ENCODE data around the gene FBXW12.

The FBXW12 gene

GRCh38 chr3:48409291-48410201 is 37.5 kb downstream of the FBXW12 start:
- no peak for DNase-seq

DNA sequence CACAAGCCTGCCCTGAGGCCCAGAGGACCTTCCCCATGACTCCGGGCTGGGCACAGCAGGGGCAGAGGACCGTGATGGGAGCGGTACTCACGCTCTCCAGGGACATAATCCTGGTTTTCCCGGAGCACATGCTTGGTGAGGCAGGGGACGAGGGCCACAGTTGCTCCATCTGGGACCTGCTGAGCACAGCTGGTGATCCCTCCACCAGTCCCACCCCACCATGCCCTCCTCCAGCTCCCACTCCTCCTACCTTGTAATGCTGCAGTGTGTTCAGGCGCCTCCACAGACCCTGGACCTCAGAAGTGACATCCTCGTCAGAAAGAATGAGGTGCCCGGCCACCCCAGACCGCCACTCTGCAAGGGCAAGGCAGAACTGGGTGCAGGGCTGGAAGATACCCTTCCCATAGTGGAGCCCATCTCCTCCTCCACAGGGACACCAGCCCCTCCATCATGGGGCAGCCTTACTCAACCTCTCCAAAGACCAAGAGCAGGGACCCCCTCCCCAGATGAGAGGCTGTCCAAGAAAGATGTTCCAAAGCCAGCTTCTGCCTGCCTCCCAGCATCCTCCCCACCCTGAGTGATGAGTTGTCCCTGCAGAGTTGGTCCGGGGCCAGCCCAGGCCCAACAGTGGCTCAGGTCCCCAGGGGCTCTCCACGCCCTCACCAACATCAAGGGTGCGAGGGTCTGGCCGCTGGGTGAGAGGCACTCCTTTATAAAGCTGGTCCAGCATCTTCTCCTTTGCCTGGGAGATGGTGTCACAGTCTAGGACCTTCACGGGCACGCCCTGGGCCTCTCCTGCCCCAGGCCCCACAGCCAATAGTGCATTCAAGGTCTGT is 38.4 kb downstream of the FBXW12 start:
- no peak for DNase-seq

GRCh38 chr3:48411041-48411588 is 39.1 kb downstream of the FBXW12 start:
- DNase-seq = no peak

DNA sequence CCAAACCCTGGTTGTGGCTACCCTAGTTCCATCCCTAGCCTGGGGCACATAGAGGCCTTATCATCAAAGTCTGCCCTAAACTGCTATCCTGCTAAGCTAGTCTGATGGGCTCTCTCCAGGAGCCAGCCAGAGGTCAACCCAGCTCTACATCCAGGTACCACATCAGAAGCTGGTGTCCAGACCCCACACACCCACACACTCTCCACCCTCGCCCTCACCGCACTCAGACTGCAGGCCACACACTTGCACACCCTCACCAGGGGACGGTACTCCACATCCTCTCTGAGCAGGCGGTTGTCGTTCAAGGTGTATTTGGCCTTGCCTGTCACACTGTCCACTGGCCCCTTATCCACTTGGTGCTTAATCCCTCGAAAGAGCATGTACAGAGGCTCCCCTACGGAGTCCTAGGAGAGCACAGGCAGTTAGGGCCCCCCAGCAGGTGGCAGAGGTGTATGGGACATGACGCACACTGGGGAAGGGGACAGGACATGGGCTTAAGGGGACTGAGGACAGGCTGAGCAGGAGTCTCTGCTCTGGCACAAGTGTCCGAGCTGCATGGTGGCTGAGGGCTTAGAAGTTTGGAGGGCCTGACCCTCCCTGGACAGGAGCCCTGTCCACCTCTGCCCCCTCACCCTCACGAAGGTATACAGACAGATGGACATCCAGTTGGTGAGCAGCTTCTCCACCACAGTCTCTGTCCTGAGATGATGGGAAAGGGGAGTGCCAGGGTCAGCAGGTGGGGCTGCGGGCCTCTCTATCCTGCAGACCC is 39.8 kb downstream of the FBXW12 start:
- DNase-seq = no peak

DNA sequence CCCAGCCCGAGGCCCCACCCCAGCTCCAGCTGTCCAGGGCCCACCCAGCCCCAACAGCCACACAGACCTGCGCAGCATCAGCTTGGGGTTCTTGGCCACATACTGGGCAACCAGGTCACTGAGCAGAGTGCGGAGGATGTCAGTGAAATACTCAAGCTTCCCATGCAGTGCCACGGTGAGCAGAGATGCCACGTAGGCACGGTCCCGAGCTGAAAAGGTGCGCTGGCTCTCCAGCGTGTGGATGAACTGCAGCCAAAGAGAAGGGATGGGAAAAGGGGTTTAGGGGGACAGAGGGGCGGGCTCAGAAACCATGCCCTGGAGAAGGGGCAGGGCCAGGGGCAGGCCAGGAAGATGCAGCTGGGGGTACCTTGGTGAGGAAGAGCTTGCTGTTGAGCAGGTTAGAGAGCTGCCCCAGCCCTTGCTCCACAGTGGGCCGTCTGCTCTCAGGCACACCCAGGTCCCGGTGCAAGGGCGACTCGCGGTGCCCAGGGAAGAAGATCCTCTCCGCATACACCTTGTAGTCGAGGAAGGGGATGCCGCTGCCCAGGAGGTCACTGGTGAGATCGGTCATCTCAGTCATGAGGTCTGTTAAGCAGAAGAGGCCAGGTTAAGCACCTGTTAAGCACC is 40.5 kb downstream of the FBXW12 start:
- DNase-seq = no peak

GRCh38 chr3:48413086-48413485 is 41.1 kb downstream of the FBXW12 start:
- DNase-seq = no peak

DNA sequence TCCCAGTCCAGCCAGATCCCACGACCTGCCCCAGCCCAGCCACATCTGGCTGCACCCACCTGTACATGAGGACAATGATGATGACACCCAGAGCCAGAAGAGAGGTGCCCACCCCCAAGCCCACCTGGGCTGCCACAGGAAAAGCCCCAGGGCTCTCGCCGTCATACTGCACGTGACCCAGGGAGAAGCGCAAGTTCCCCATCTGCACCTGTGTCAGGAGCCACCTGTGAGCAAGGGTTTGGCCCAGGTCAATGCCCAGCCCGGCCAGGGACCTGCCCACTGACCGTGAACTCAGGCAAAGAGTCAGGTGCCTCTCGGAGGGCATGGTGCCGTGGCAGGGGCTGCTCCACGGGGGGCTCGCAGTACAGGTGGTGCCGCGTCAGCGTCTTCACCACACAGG is 41.6 kb downstream of the FBXW12 start:
- DNase-seq = no peak

DNA sequence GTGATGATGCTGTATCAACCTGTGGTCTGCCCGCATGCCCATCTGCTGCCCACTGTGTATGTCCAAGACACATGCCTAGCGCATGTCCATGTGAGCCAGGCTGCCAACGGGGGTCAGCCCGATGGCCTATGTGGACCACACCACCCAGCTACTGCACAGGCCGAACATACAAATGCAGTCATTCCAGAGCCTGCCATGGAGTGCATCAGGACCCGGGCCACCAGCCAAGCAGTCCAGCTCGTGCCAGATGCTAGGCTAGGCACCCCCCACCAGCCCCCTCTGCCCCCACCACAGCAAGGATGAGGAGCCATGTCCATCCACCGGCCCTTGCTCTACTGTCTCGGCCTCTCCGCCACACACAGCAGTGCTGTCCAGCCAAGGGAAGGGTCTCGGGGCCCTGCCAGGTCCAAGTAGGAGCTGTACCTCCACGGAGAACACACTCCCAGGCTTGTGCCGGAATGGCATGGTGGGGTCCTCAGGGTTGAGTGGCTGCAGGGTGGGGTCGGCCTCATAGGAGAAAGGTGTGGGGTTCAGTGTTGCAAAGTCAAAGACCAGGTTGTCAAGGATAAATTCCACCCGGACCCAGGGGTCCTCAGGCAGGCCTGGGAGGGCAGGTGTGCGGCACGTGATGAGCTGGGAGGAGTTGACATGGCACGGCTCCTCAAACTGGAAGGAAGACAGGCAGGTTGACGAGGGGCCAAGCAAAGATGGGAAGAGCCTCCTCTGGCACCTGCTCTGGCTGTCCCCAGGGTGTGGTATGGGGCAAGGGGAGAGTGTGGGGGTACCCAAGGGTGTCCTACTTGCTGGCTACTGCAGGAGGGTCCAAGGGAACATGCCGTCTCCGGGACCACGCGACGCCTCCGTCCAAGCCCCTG is 42.6 kb downstream of the FBXW12 start:
- no peak for DNase-seq

DNA sequence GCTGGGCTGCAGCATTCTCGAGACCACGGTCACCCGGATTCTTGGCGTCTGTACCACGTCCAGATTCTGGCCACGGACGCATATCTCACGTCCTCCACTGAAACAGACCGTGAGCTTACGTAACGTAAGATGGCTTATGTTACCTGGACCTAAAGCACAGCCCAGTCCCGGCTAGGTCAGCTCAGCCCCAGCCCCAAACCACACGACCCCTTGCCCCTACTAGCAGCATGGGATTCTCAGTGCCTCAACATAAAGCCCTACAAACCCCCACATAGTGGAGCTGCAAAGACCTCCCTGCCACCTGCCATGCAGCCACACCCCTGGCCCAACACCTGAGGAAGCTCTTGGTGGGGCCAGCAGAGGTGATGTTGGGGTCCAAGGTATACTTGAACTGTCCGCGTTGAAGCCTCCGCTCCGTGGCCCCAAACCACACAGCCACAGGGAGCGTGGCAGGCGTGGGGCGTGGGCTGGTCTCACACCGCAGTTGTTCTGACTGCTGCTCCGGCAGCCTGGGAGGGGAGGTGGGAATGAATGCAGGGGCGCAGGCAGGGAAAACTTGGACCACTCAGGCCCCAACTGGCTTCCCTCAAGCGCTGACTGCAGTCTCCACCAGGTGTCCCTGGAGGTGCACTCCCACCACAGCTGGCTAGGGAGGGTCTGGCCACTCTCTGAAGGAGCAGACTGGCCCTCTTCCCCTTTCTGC is 43.4 kb downstream of the FBXW12 start:
- DNase-seq = no peak

DNA sequence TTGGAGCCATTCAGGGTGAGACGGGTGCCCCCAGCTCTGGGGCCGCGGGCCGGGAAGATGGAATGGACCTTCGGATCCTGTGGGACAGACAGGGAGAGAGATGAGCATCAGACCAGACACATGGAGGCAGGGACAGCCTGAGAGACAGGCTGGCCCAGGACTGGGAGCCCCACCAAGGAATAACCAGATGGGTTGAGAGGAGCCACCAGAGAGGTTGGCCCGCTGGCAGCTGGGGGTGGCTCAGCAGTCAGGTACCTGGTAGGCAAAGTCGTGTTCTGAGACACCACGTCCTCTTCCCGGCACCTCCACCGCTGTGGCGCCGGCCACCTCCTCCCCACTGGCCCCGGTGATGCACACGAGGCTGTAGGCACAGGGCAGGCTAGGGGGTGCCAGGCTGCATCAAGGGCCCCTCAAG is 44.1 kb downstream of the FBXW12 start:
- DNase-seq = no peak

- no peak for DNase-seq
Observed at GRCh38 chr3:48416546-48416945, 44.5 kb downstream of the FBXW12 start.

GRCh38 chr3:48417529-48418108 is 45.6 kb downstream of the FBXW12 start:
- DNase-seq = no peak

GRCh38 chr3:48418140-48418539 is 46.1 kb downstream of the FBXW12 start:
- DNase-seq = no peak

DNA sequence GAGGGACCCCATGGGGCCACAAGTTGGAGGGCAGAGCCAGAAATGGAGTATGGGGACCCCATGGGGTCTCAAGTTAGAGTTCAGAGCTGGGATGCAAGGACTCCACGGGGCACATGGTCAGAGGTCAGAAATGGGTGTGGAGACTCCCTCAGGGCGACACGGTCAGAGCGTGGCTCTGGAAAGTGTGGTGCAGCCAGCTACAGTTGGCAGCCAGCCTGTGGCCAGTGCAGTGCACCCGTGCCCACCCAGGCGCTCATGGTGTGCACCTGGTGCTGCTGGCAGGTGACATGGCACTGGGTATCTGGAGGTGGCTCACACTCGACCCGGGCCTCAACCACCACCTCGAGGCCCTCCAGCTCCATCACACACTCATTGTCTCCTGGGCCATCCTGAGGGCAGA is 46.6 kb downstream of the FBXW12 start:
- DNase-seq = no peak

- no peak for DNase-seq
Observed at GRCh38 chr3:48419149-48419548, 47.1 kb downstream of the FBXW12 start.

DNA sequence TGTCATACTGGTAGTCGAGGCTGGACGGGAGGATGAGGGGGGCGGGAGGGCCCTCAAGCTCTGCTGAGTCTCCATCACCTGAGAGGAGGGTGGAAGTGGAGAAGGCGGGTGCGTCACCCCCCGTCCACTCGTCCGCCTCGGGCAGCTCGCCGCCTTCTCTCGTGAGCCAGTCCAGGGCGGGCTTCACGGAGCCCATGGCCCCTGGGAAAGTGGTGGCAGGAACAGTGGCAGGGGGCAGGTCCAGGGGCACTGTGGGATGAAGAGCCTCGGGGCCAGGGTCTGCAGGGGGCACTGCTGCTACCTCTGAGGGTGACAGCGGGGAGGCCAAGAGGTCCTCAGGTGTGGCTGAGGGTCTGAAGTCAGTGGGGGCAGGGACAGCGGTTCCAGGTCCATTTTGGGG is 47.6 kb downstream of the FBXW12 start:
- DNase-seq = no peak

DNA sequence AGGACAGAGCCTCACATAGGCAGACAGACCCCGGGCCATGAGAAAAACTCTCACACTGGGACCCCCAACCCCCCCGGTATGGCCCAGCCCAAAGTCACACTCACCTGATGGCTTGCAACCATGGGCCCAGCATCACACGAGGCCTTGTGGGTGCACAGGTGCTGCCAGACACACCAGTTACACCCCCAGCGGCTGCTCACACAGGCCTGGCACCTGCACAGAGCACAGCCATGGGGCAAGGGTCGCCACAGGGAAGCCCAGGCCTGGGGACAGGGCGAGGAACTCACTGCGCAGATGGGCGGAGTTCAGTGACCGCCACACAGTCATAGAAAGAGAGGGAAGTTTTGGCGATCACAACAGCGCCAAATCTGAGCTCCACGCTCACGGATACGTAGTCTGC is 48.5 kb downstream of the FBXW12 start:
- no peak for DNase-seq

GRCh38 chr3:48422272-48422671 is 50.3 kb downstream of the FBXW12 start:
- no peak for DNase-seq

GRCh38 chr3:48422681-48423080 is 50.7 kb downstream of the FBXW12 start:
- DNase-seq = no peak

GRCh38 chr3:48423241-48423882 is 51.3 kb downstream of the FBXW12 start:
- DNase-seq = no peak
